ENCODE results near the gene SNX27.
"Not testable (repeated sequence)": the region's sequence is repeated elsewhere in the genome, so short reads cannot be mapped to it uniquely, and the experiment has no call there.

Gene SNX27

GRCh38 chr1:151733126-151733525 is 121.3 kb downstream of the SNX27 start:
- H3K36me3 ChIP-seq (ENCODE audit: control insufficient read depth in 2 of 2, insufficient read depth in 1 of 2, low read length in 2 of 2), result no peaks in the 10 kb centered on the region
- no peak for TF ChIP-seq ZNF677 (tag by site-specific recombination; IDR thresholded peaks at IDR 0.05)
- no peak for TF ChIP-seq BCL6B (tag by site-specific recombination; IDR thresholded peaks at IDR 0.05)
- TF ChIP-seq ZNF624 (tag by site-specific recombination; IDR thresholded peaks at IDR 0.05), result no peak
- no peak for TF ChIP-seq ZNF776 (tag by site-specific recombination; IDR thresholded peaks at IDR 0.05; ENCODE audit: borderline replicate concordance)
- no peak for TF ChIP-seq ZNF777 (tag by site-specific recombination; IDR thresholded peaks at IDR 0.05; ENCODE audit: borderline replicate concordance)
- TF ChIP-seq SALL2 (tag by site-specific recombination; IDR thresholded peaks at IDR 0.05; ENCODE audit: borderline replicate concordance), result no peak
- no peak for TF ChIP-seq ZNF510 (tag by site-specific recombination; IDR thresholded peaks at IDR 0.05; ENCODE audit: insufficient replicate concordance)
- TF ChIP-seq ZNF280D (tag by site-specific recombination; IDR thresholded peaks at IDR 0.05), result no peak
- no peak for TF ChIP-seq WT1 (tag by site-specific recombination; IDR thresholded peaks at IDR 0.05)
- TF ChIP-seq PRDM2 (tag by site-specific recombination; IDR thresholded peaks at IDR 0.05; ENCODE audit: borderline replicate concordance), result no peak
- no peak for TF ChIP-seq ZNF837 (tag by site-specific recombination; IDR thresholded peaks at IDR 0.05)
- TF ChIP-seq ZFP41 (tag by site-specific recombination; IDR thresholded peaks at IDR 0.05; ENCODE audit: borderline replicate concordance), result no peak
- TF ChIP-seq ZBTB21 (tag by site-specific recombination; IDR thresholded peaks at IDR 0.05), result no peak
- no peak for TF ChIP-seq ZNF398 (tag by site-specific recombination; IDR thresholded peaks at IDR 0.05)
- no peak overlapping the region for H3K27ac ChIP-seq (ENCODE audit: extremely low read depth, low read depth, low read length)
- H3K4me1 ChIP-seq (ENCODE audit: control insufficient read depth, insufficient read depth, low read length), result no peaks in the 10 kb centered on the region
- H3K4me3 ChIP-seq (ENCODE audit: low read depth, low read length), result no peak overlapping the region
- CTCF ChIA-PET, result interaction anchor here (1.0 to 2.9 kb wide), 5 partner anchors 18 to 393 kb away, joined by 3 to 34 read pairs (median 6); no protein-coding TSS in a partner anchor
- H3K9me3 ChIP-seq (ENCODE audit: control insufficient read depth, insufficient read depth, low read depth, low read length), result no peaks in the 10 kb centered on the region
- POLR2A ChIA-PET, result no interaction called here

GRCh38 chr1:151733995-151734394 is 122.1 kb downstream of the SNX27 start:
- H3K9me3 ChIP-seq (ENCODE audit: control insufficient read depth, insufficient read depth, low read depth, low read length); H3K36me3 ChIP-seq (ENCODE audit: control insufficient read depth in 2 of 2, insufficient read depth in 1 of 2, low read length in 2 of 2); H3K4me1 ChIP-seq (ENCODE audit: control insufficient read depth, insufficient read depth, low read length); POLR2A ChIA-PET; H3K27ac ChIP-seq (ENCODE audit: extremely low read depth, low read depth, low read length); H3K4me3 ChIP-seq (ENCODE audit: low read depth, low read length): not testable (repeated sequence)
- CTCF ChIA-PET, result interaction anchor here (0.8 to 2.9 kb wide), 29 partner anchors 7 to 393 kb away, joined by 3 to 34 read pairs (median 5); partner anchors contain the start of genes RIIAD1 and TUFT1
